ENCODE data around the gene GIMAP1.

The GIMAP1 gene

GRCh38 chr7:150751702-150752101 is 35.3 kb downstream of the GIMAP1 start:
- DNase-seq: peak; percentile 31

- DNase-seq: no peak
These were observed 36.8 kb downstream of the GIMAP1 start for GRCh38 chr7:150753239-150753638.

- peak; percentile 67 for DNase-seq
These were observed 37.6 kb downstream of the GIMAP1 start for GRCh38 chr7:150753826-150754603.

- no peak for DNase-seq
These were observed 38.5 kb downstream of the GIMAP1 start for GRCh38 chr7:150754951-150755350.

GRCh38 chr7:150755473-150756099 is 39.2 kb downstream of the GIMAP1 start:
- DNase-seq: no peak

GRCh38 chr7:150756166-150756565 is 39.8 kb downstream of the GIMAP1 start:
- DNase-seq: no peak

GRCh38 chr7:150756858-150757257 is 40.4 kb downstream of the GIMAP1 start:
- DNase-seq: peak; percentile 44

- no peak for DNase-seq
These were observed 43.1 kb downstream of the GIMAP1 start for GRCh38 chr7:150759479-150759878.

GRCh38 chr7:150766334-150766709 is 49.9 kb downstream of the GIMAP1 start:
- DNase-seq: no peak

- DNase-seq: no peak
These were observed 53.4 kb downstream of the GIMAP1 start for GRCh38 chr7:150769768-150770167.
